Mucosa of rectum (tissue), 2 donors: ENCODE data around the gene IRS2.

Experiments
- H3K27ac ChIP-seq, 2 donors: one replicate each; pipeline ENCODE4 v1.7.0; 2013; ENCODE audit warnings: inconsistent platforms in 2 of 2, low read depth in 2 of 2, low read length in 2 of 2
- H3K27me3 ChIP-seq, 2 donors: one replicate each; pipeline ENCODE4 v1.7.0; 2013; ENCODE audit warnings: low read length in 2 of 2; ENCODE audit not compliant: control insufficient read depth in 2 of 2, insufficient read depth in 2 of 2
- H3K36me3 ChIP-seq, 2 donors: one replicate each; pipeline ENCODE4 v1.7.0; 2013; ENCODE audit warnings: low read length in 2 of 2; ENCODE audit not compliant: control insufficient read depth in 2 of 2, insufficient read depth in 2 of 2
- H3K4me1 ChIP-seq, 2 donors: one replicate each; pipeline ENCODE4 v1.7.0; 2013; ENCODE audit warnings: low read length in 2 of 2, mild to moderate bottlenecking in 1 of 2; ENCODE audit not compliant: control insufficient read depth in 2 of 2, insufficient read depth in 2 of 2
- H3K4me3 ChIP-seq, 2 donors: one replicate each; pipeline ENCODE4 v1.7.0; 2013; ENCODE audit warnings: low read length in 2 of 2
- H3K9ac ChIP-seq, 2 donors: one replicate each; pipeline ENCODE4 v1.7.0; 2013; ENCODE audit warnings: low read length in 2 of 2, low read depth in 1 of 2, mild to moderate bottlenecking in 1 of 2
- H3K9me3 ChIP-seq, 2 donors: one replicate each; pipeline ENCODE4 v1.7.0; 2013; ENCODE audit warnings: low read length in 2 of 2; ENCODE audit not compliant: control insufficient read depth in 2 of 2
- donor health status: healthy.
- donor health status: Normal muscosa, but diverticular disease.

IRS2 gene

GRCh38 chr13:109747524-109747923 lies 38.9 kb downstream of the IRS2 start:
- no peak overlapping the region for H3K27ac ChIP-seq
- H3K4me3 ChIP-seq, result no peak overlapping the region
- no peak overlapping the region for H3K9ac ChIP-seq
- H3K9me3 ChIP-seq, result no peaks in the 10 kb centered on the region
- no peaks in the 10 kb centered on the region for H3K36me3 ChIP-seq
- H3K27me3 ChIP-seq, result no peaks in the 10 kb centered on the region
- peaks cover 4 to 7% of the 10 kb centered on the region in 2 donors for H3K4me1 ChIP-seq

GRCh38 chr13:109746364-109746763 lies 40.0 kb downstream of the IRS2 start:
- no peak overlapping the region for H3K9ac ChIP-seq
- peaks cover 4 to 7% of the 10 kb centered on the region in 2 donors for H3K4me1 ChIP-seq
- H3K27me3 ChIP-seq, result no peaks in the 10 kb centered on the region
- H3K4me3 ChIP-seq, result no peak overlapping the region
- H3K36me3 ChIP-seq, result no peaks in the 10 kb centered on the region
- H3K27ac ChIP-seq, result no peak overlapping the region
- H3K9me3 ChIP-seq, result no peaks in the 10 kb centered on the region

GRCh38 chr13:109745702-109746101 lies 40.7 kb downstream of the IRS2 start:
- no peaks in the 10 kb centered on the region for H3K36me3 ChIP-seq
- H3K27me3 ChIP-seq, result no peaks in the 10 kb centered on the region
- no peak overlapping the region for H3K4me3 ChIP-seq
- no peak overlapping the region for H3K27ac ChIP-seq
- H3K9ac ChIP-seq, result no peak overlapping the region
- no peaks in the 10 kb centered on the region for H3K9me3 ChIP-seq
- H3K4me1 ChIP-seq, result peaks cover 4 to 7% of the 10 kb centered on the region in 2 donors

GRCh38 chr13:109745060-109745459 lies 41.3 kb downstream of the IRS2 start:
- no peak overlapping the region for H3K9ac ChIP-seq
- H3K27ac ChIP-seq, result no peak overlapping the region
- H3K4me3 ChIP-seq, result no peak overlapping the region
- peaks cover 4 to 7% of the 10 kb centered on the region in 2 donors for H3K4me1 ChIP-seq
- no peaks in the 10 kb centered on the region for H3K27me3 ChIP-seq
- no peaks in the 10 kb centered on the region for H3K9me3 ChIP-seq
- no peaks in the 10 kb centered on the region for H3K36me3 ChIP-seq

GRCh38 chr13:109744512-109745051 lies 41.8 kb downstream of the IRS2 start:
- no peaks in the 10 kb centered on the region for H3K9me3 ChIP-seq
- no peak overlapping the region for H3K27ac ChIP-seq
- no peaks in the 10 kb centered on the region for H3K36me3 ChIP-seq
- H3K27me3 ChIP-seq, result no peaks in the 10 kb centered on the region
- no peak overlapping the region for H3K4me3 ChIP-seq
- H3K4me1 ChIP-seq, result peaks cover 4 to 7% of the 10 kb centered on the region in 2 donors
- no peak overlapping the region for H3K9ac ChIP-seq

- no peaks in the 10 kb centered on the region for H3K36me3 ChIP-seq
- peaks cover 4 to 7% of the 10 kb centered on the region in 2 donors for H3K4me1 ChIP-seq
- no peak overlapping the region for H3K4me3 ChIP-seq
- no peaks in the 10 kb centered on the region for H3K27me3 ChIP-seq
- no peaks in the 10 kb centered on the region for H3K9me3 ChIP-seq
- H3K27ac ChIP-seq, result no peak overlapping the region
- H3K9ac ChIP-seq, result no peak overlapping the region
Observed at GRCh38 chr13:109743706-109744453, 42.5 kb downstream of the IRS2 start.

GRCh38 chr13:109741966-109742365 lies 44.4 kb downstream of the IRS2 start:
- Histone ChIP-seq H3K36me3 (no peaks in the 10 kb centered on the region), H3K4me1 (peaks cover 4 to 7% of the 10 kb centered on the region in 2 donors), H3K9me3 (no peaks in the 10 kb centered on the region), H3K4me3 (no peak overlapping the region), H3K27me3 (no peaks in the 10 kb centered on the region), H3K27ac (no peak overlapping the region), H3K9ac (no peak overlapping the region)

- Histone ChIP-seq H3K27me3 (no peaks in the 10 kb centered on the region), H3K9me3 (no peaks in the 10 kb centered on the region), H3K4me3 (no peak overlapping the region), H3K27ac (no peak overlapping the region), H3K4me1 (peaks cover 4 to 7% of the 10 kb centered on the region in 2 donors), H3K36me3 (no peaks in the 10 kb centered on the region), H3K9ac (no peak overlapping the region)
Observed at GRCh38 chr13:109740721-109741120, 45.7 kb downstream of the IRS2 start.

GRCh38 chr13:109740121-109740520 lies 46.3 kb downstream of the IRS2 start:
- Histone ChIP-seq H3K36me3 (no peaks in the 10 kb centered on the region), H3K9me3 (no peaks in the 10 kb centered on the region), H3K27me3 (no peaks in the 10 kb centered on the region), H3K9ac (no peak overlapping the region), H3K27ac (no peak overlapping the region), H3K4me3 (no peak overlapping the region), H3K4me1 (peaks cover 4 to 7% of the 10 kb centered on the region in 2 donors)

- Histone ChIP-seq H3K27me3 (no peaks in the 10 kb centered on the region), H3K27ac (no peak overlapping the region), H3K9me3 (no peaks in the 10 kb centered on the region)
Observed at GRCh38 chr13:109738298-109738746, 48.1 kb downstream of the IRS2 start.

More at GRCh38 chr13:109738298-109738746, 48.1 kb downstream of the IRS2 start:
- Histone ChIP-seq H3K9ac (no peak overlapping the region), H3K36me3 (no peaks in the 10 kb centered on the region), H3K4me1 (no peaks in the 10 kb centered on the region), H3K4me3 (no peak overlapping the region)
